NK-92 (cell line): ENCODE results near the gene MDP1.

Experiments
- DNase-seq: peaks from one replicate; lab custom pipeline; 2025; ENCODE audit not compliant: unreplicated experiment; lab: John Stamatoyannopoulos, UW

MDP1 gene

GRCh38 chr14:24182110-24182882, 33.6 kb downstream of the MDP1 start:
- no peak for DNase-seq

DNA sequence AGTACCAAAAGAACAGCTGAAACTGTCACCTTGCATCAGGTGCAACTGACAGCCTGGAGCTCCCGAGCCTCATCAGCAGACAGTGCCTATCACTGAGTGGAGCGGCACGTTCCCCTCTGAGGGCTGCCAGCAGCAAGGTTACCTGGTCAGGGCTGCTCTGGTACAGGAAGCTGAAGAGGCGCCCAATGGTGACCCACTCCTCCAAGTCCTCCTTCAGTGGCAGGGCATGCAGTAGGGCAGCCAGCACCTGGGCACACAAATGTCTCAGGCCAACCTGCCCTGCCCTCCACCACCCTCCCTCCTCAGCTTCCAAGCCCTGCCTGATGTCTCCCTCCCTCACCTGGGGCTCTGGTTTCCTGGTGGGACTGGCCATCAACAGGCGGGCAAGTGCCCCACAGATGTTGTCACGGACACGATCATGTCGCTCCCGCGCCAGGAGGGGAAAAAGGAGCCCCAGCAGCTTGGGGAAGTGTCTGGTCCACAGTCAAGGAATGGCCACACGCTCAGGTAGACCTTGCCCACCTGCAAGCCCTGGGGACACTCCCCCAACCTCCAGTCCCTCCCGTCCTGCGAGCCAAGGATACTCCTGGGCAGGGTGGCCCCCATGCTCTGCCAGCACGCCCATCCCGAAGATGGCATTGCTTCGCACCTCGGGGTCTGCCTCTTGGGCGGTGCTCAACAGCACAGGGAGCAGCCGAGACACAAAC, 34.3 kb downstream of the MDP1 start:
- no peak for DNase-seq

DNA sequence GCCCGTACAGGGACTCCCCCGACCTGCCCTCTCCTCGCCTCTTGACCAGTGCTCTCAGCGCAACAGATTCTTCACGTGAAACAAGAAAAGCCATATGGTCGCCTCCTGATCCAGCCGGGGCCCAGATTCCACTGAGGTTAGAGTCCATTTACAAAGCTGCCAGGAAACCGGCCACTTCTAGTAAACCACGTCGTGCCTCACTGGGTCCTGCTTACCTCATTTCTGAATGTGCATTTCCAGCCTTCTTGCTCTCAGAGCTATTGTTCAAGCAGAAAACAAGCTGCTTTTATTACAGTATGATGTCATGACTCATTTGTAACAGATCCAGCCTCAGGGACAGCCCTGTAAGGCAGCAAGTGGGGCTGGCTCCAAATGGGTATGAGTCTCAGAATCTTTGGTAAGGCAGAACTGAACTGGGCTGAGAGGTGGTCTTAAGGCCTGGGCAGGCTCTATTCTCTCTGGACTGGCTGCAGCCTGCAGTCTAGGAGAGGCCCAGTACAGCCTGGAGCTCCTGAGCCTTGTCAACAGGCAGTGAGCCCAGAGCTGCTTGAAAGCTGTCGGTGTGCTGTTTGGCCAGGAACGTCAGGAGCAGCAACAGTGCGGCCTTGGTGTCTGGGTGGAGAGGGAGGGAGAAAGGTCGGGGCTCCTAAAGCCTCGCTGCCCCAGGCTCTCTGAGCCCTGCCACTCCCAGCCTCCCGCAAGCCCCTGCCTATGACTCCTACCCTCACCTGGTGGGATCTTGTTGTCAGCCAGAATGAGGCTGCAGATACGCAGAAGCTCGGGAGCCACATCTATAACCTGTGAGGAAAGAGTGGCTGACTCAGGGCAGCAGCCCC, 35.7 kb downstream of the MDP1 start:
- no peak for DNase-seq

DNA sequence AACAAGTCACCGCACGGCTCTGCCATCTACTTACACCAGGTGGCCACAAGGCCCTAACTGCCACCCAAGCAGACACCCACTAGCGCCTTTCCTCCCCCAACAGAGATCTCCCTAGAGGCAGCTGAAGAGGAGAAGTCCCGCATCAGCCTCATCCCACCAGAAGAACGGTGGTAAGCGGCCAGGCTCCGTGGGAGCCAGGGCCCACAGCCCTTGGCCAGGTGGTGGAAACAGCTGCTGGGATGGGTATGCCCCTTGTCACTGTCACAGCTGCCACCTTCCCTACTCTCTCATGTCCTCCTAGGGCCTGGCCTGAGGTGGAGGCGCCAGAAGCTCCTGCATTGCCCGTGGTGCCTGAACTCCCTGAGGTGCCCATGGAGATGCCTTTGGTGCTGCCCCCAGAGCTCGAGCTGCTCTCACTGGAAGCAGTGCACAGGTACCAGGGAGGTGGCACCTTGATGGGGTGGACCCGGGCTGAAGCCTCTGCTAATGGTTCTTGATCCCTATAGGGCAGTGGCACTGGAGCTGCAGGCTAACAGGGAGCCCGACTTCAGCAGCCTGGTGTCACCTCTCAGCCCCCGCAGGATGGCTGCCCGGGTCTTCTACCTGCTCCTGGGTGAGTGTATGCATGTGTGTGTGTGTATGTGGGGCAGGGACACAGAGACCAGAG, 36.4 kb downstream of the MDP1 start:
- no peak for DNase-seq

DNA sequence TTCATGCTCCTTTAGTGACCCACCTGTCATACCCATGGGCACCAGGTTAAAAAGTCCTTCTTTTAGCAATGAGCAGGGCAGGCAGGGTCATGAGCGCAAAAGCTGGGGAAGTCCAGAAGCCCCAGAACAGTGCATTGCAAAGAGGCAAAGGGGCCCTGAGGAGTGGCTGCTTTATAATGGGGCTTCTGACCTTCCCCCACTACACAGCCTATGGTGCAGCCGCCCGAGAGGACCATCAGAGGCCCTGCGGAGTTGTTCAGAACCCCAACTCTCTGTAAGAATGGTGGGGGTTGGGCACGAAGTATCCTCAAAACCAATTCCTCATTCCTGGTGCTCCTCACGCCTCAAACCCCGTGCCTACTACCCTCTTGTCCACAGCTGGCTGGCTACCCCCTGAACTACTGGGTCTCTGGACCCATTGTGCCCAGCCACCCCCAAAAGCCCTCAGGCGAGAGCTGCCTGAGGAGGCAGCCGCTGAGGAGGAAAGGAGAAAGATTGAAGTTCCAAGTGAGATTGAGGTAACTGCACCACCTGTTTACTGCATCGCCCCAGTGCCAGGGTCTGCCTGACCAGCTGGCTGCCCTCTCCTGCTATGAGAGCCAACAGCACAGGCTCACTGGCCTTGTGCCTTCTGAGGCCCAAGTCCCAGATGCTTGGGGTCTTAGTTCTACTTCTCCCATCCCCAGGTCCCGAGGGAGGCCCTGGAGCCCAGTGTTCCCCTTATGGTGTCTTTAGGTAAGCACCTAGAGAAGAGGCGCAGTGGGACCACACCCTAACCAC, 37.3 kb downstream of the MDP1 start:
- no peak for DNase-seq

GRCh38 chr14:24177891-24178290, 38.0 kb downstream of the MDP1 start:
- no peak for DNase-seq

DNA sequence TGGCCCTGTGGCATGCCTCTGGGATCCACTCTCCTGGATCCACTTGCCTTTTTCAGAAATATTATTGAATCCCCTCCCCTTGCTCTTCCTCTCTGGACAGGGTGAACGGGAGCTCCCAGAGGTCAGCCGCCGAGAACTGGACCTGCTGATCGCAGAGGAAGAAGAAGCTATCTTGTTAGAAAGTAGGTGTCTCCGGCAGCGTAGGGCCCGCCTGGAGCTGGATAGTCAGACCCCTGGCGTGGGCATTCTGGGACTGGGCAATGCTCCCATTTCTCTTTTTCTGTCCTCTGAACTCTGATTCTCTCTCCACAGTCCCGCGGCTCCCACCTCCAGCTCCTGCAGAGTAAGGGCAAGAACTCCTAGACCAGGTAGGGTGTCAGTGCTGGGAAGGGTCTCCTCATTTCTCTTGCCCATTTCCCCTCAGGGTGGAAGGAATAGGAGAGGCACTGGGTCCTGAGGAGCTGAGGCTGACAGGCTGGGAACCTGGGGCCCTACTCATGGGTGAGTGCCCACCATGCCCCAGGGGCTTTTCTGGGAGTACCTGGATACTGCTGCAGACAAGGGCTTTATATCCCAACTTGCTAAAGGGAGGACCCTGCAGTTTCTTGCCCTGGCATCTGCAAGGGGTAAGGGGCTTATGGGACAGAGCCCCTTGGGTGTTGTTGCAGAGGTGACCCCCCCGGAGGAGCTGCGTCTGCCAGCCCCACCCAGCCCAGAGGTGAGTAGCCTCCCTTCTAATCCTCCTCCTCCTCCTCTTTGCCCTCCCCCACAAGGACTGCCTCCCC, 38.6 kb downstream of the MDP1 start:
- DNase-seq, result no peak

GRCh38 chr14:24176599-24176998, 39.3 kb downstream of the MDP1 start:
- DNase-seq, result no peak

DNA sequence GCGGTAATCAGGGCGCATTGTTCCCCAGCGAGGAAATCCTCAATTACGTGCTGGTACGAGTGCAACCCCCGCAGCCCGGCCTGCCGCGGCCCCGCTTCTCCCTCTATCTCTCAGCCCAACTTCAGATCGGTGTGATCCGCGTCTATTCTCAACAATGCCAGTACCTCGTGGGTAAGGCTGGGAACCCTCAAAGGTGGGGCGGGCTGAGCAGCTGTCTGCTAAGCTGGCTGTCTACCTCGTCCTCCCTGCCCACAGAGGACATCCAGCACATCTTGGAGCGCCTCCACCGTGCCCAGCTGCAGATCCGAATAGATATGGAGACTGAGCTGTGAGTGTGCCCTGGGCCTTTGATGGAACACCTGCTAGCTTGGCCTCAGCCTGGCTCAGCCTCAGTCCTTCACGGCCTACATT, 43.0 kb downstream of the MDP1 start:
- DNase-seq, result no peak

GRCh38 chr14:24172261-24172860, 43.5 kb downstream of the MDP1 start:
- no peak for DNase-seq

- peak; percentile 34 for DNase-seq
Observed at GRCh38 chr14:24171422-24172260, 44.2 kb downstream of the MDP1 start, which contains the start of gene REC8. Gene REC8, plus strand, starts transcription at chr14:24172080. Its CDS starts 473 bp downstream, at chr14:24172553.

GRCh38 chr14:24167469-24168114, 48.3 kb downstream of the MDP1 start:
- DNase-seq, result no peak

DNA sequence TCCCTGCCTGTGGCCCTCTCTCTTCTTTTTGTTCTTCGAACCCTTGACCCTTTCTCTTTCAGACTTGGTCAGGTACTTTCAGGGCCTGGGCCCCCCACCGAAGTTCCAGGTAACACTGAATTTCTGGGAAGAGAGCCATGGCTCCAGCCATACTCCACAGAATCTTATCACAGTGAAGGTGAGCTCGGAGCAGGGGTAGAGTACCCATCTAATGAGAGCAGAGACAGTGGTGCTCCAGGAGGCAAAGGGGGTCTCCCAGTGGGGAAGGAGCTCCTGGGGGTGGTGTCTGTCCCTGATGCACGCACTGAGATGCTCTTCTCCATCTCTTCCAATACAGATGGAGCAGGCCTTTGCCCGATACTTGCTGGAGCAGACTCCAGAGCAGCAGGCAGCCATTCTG, 50.1 kb downstream of the MDP1 start:
- no peak for DNase-seq

- no peak for DNase-seq
Observed at GRCh38 chr14:24164518-24164991, 51.3 kb downstream of the MDP1 start.
